Thoracic aorta (tissue), 2 donors: ENCODE data around the gene PPP1R36. TPM values are rescaled to one million over a fixed set of nuclear protein-coding genes. Genes with fewer than 3 reads are reported as not detected.
"Not testable (repeated sequence)": the region's sequence is repeated elsewhere in the genome, so short reads cannot be mapped to it uniquely, and the experiment has no call there.

Source experiments
- ATAC-seq: fragments of 150-250 bp; one replicate; pipeline ENCODE4 v1.8.0; 2017; ENCODE audit warnings: low read depth; ENCODE audit not compliant: insufficient number of reproducible peaks, low FRiP score
- DNase-seq: peaks from one replicate; pipeline ENCODE4 v3.0.0-alpha.2; 2020; ENCODE audit warnings: low spot score
- H3K27ac ChIP-seq, 2 donors: fragments of 200-600 bp; sonication (generic); 1 replicate in 1 of 2; 2 replicates in 1 of 2; pipeline ENCODE4 v1.5.1; 2016; ENCODE audit warnings: mild to moderate bottlenecking in 2 of 2, moderate library complexity in 2 of 2
- H3K27me3 ChIP-seq: fragments of 200-600 bp; sonication (generic); replicated peaks from 2 replicates; pipeline ENCODE4 v1.6.0; 2016; ENCODE audit warnings: mild to moderate bottlenecking; ENCODE audit not compliant: insufficient read depth
- H3K36me3 ChIP-seq: fragments of 200-600 bp; sonication (generic); one replicate; pipeline ENCODE4 v1.5.1; 2016
- H3K4me1 ChIP-seq, 2 donors: fragments of 200-600 bp; sonication (generic); 1 replicate in 1 of 2; 2 replicates in 1 of 2; pipeline versions ENCODE4 v1.5.1 to v1.6.0; 2016; ENCODE audit warnings: low read depth in 2 of 2, mild to moderate bottlenecking in 1 of 2; ENCODE audit not compliant: control insufficient read depth in 1 of 2
- H3K4me3 ChIP-seq: fragments of 200-600 bp; sonication (generic); 2 replicates; pipeline ENCODE4 v1.5.1; 2016; ENCODE audit warnings: mild to moderate bottlenecking
- H3K9me3 ChIP-seq: fragments of 200-600 bp; sonication (generic); 2 replicates; pipeline ENCODE4 v1.5.1; 2016
- CTCF ChIP-seq: fragments of 200-600 bp; sonication (generic); IDR thresholded peaks from one replicate; pipeline ENCODE4 v1.5.1; 2019; ENCODE audit warnings: antibody characterized with exemption
- total RNA-seq, 2 donors: library from RNA; depleted of rRNA; stranded (reverse); fragments of >200 nt; gene quantifications; one replicate each; pipeline versions ENCODE4 v1.1.0 to v1.2.3, GENCODE V29; 2016

Gene PPP1R36
- total RNA-seq, 2 donors from 2014 or later: not detected

GRCh38 chr14:64544607-64545312, 5.0 kb upstream of the PPP1R36 start:
- H3K4me3 ChIP-seq: no peak overlapping the region
- H3K27me3 ChIP-seq: no peaks in the 10 kb centered on the region
- no peak overlapping the region for H3K27ac ChIP-seq
- H3K9me3 ChIP-seq: no peaks in the 10 kb centered on the region
- H3K4me1 ChIP-seq: peaks cover 3 to 38% of the 10 kb centered on the region in 2 donors
- ATAC-seq (no peak), DNase-seq (no peak)
- H3K36me3 ChIP-seq: no peaks in the 10 kb centered on the region
- TF ChIP-seq CTCF: no peak

- Histone ChIP-seq H3K27me3 (no peaks in the 10 kb centered on the region), H3K27ac (no peak overlapping the region), H3K9me3 (no peaks in the 10 kb centered on the region), H3K4me3 (no peak overlapping the region), H3K36me3 (no peaks in the 10 kb centered on the region), H3K4me1 (peaks cover 0 to 20% of the 10 kb centered on the region in 2 donors)
- DNase-seq (no peak), ATAC-seq (no peak)
- no peak for TF ChIP-seq CTCF
These were observed 745 bp upstream of the PPP1R36 start for GRCh38 chr14:64549016-64549415.

- Histone ChIP-seq H3K27me3 (no peaks in the 10 kb centered on the region), H3K27ac (no peak overlapping the region), H3K9me3 (no peaks in the 10 kb centered on the region), H3K4me1 (peaks cover 0 to 14% of the 10 kb centered on the region in 2 donors), H3K36me3 (no peaks in the 10 kb centered on the region), H3K4me3 (no peak overlapping the region)
- no peak for TF ChIP-seq CTCF
- no peak for DNase-seq
- ATAC-seq: no peak
These were observed 1.0 kb downstream of the PPP1R36 start for GRCh38 chr14:64550621-64551333.

- H3K9me3 ChIP-seq: no peaks in the 10 kb centered on the region
- no peak for TF ChIP-seq CTCF
- ATAC-seq: no peak
These were observed 4.8 kb downstream of the PPP1R36 start for GRCh38 chr14:64554556-64554955.

GRCh38 chr14:64556526-64556925, 6.8 kb downstream of the PPP1R36 start:
- DNase-seq: no peak
- H3K9me3 ChIP-seq: no peaks in the 10 kb centered on the region
- H3K27me3 ChIP-seq: no peaks in the 10 kb centered on the region
- ATAC-seq: no peak
- no peak for TF ChIP-seq CTCF
- H3K27ac ChIP-seq: no peak overlapping the region
- H3K36me3 ChIP-seq: no peaks in the 10 kb centered on the region
- no peak overlapping the region for H3K4me3 ChIP-seq
- no peaks in the 10 kb centered on the region for H3K4me1 ChIP-seq

More at GRCh38 chr14:64554556-64554955, 4.8 kb downstream of the PPP1R36 start:
- Histone ChIP-seq H3K4me3 (no peak overlapping the region), H3K27ac (no peak overlapping the region), H3K4me1 (peaks cover 0 to 8% of the 10 kb centered on the region in 2 donors), H3K27me3 (no peaks in the 10 kb centered on the region), H3K36me3 (no peaks in the 10 kb centered on the region)
- DNase-seq: no peak

- ATAC-seq, H3K4me3 ChIP-seq, H3K4me1 ChIP-seq, H3K27ac ChIP-seq, H3K36me3 ChIP-seq, H3K27me3 ChIP-seq, DNase-seq, H3K9me3 ChIP-seq: not testable (repeated sequence)
These were observed 8.5 kb downstream of the PPP1R36 start for GRCh38 chr14:64558216-64558615.
